Stimulated activated CD4-positive, alpha-beta T cell treated with anti-CD3 and anti-CD28 coated beads, Interleukin-4, amount 100 ng/mL, for 48 hours (primary cell): ENCODE measurements around the gene EHMT1.
A peak's percentile ranks its signal among the peaks of the same experiment; 100 is the strongest.
"Not testable (repeated sequence)": the region's sequence is repeated elsewhere in the genome, so short reads cannot be mapped to it uniquely, and the experiment has no call there.

Source experiments
- DNase-seq, 2 donors: peaks; one replicate each; pipeline ENCODE4 v3.0.0-alpha.2; 2020; ENCODE audit warnings: low read depth in 2 of 2

EHMT1 gene

DNA sequence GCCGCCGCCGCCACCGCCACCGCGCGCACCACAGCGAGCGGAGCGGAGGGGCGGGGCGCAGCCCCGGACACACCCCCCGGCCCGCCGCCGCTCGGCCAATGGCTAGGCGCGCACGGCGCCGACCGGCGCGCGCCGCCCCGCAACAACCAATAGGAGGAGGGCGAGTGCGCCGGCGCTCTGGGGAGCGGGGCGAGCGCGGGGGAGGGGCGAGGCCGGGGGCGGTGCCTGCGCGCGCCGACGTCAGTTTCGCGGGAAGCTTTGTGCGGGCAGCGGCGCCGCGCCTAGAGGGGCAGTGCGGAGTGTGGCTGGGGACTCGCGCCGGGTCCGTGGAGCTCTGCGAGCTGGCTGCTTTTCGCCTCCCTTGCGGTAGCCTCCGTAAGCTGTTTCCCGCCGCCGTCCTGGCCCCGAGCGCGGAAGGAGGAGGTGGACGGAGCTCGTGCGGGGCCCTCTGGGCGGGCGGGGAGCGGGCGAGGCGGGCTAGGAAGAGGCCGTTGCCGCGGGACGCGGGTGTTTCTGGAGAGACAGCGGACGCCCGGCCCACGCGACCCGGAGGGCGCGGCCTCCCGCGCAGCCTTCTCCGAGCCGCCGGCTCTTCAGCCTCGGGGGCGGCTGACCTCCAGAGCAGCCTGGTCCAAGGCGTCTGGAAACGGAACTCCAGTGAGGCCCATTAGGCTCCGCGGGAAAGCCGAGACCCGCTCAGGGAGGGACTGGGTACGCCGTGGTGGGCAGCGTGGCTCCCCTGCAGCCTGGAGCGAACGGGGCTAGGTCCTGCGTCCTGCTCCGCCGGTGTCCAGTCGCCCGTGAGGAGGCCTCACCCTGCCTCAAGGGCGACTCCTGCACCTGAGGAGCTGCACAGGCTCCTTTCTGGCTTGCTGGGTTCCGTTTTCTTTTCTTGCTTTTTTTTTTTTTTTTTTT lies 28.1 kb upstream of the EHMT1 start, which contains the start of gene ZMYND19:
TSS of gene ZMYND19 (minus strand) at position 44 of the 915 bp plus-strand sequence. CDS start 249 bp downstream, outside the sequence.
- peak; percentile 83 to 88 for DNase-seq

DNA sequence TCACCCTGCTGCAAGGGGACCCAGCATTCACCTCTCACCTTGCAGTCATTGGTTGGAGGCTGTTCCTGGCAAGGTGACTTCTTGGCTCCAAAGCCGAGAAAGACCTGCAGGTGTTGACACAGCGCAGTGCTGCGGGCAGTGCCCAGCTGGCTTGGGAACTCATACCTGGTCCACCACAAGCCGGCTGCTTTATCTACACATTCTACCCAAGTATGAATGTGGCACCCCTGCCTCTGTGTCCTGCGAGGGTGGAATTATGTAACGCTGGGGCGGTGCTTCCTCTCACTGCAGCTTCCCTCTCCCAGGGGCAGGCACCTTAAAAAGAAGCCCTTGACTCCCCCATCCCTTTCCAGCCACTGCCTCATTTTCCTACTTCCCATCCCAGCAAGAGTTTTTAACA lies 26.0 kb upstream of the EHMT1 start:
- DNase-seq = no peak

DNA sequence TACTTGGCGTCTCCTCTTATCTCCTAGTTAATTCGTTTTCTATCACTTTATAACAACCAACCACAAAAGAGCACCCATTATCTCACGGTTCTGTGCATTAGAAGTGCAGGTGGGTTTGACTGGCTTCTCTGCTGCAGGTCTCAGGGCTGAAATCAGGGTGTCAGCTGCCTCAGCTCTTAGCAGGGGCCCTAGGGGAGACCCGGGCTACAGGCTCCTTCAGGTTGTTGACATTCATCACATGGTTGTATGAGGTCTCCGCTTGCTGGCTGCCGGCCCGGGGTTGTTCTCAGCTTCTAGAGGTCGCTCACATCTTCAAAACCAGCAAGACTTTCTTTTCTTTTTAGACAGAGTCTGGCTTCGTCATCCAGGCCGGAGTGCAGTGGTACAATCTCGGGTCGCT lies 25.6 kb upstream of the EHMT1 start:
- no peak for DNase-seq

DNA sequence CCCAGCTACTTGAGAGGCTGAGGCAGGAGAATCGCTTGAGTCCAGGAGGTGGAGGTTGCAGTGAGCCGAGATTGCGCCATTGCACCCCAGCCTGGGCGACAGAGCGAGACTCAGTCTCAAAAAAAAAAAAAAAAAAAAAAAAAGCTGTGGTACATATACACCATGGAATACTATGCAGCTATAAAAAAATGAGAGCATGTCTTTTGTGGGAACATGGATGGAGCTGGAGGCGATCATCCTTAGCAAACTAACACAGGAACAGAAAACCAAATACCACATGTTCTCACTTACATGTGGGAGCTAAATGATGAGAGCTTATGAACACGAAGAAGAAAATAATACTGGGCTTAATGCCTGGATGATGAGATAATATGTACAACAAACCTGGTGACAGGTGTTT lies 22.2 kb upstream of the EHMT1 start:
- DNase-seq = not testable (repeated sequence)

DNA sequence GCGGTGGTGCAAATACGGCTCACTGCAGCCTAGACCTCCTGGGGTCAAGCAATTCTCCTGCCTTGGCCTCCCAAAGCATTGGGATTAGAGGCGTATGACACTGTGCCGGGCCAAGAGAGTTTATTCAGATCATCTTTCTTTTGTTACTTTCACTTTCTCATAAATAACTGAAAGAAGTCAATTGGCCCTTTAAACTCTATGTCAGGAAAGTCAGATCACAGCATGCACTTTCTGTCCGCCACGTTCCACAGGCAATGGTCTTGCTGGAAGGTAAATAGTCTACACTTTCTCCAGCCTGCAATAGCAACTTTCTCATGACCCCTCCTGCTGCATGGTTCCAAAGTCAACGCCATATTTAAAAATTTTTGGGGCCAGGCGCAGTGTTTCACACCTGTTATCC lies 19.9 kb upstream of the EHMT1 start:
- no peak for DNase-seq

DNA sequence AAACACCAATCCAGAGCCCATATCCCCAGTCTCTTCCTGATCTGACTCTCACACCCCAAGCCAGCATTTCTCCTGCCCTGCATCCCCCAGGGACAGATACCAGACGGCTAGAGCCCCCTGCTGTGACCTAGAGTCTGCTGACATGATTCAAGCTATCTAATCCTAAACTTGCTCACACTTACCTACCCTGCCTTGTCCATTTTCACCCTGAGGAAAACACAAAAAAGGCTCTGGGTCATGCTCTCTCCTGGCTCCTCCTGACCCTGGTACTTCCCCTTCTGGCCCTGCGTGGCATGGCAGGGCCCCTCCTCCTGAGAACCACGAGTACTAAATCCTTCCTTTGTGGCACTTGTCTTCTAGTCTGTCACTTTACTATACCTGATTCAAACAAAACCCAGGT lies 16.1 kb upstream of the EHMT1 start:
- DNase-seq = no peak

DNA sequence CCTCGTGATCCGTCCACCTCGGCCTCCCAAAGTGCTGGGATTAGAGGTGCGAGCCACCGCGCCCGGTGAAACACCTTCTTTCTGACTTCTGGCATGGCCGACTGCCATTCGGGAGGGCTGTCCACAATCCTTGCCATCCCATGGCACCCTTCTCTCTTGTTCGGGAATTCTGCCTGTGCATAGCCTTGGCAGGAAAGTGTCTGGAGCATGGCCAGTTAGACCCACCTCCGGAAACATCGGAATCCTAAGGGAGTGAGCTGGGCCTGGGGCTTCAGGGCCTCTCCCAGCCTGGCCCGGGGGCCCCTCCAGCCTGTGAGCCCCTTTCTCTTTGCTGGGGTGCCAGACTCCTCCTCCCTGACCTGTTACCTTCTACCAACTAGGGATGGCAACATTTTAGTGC lies 14.9 kb upstream of the EHMT1 start:
- DNase-seq = no peak

DNA sequence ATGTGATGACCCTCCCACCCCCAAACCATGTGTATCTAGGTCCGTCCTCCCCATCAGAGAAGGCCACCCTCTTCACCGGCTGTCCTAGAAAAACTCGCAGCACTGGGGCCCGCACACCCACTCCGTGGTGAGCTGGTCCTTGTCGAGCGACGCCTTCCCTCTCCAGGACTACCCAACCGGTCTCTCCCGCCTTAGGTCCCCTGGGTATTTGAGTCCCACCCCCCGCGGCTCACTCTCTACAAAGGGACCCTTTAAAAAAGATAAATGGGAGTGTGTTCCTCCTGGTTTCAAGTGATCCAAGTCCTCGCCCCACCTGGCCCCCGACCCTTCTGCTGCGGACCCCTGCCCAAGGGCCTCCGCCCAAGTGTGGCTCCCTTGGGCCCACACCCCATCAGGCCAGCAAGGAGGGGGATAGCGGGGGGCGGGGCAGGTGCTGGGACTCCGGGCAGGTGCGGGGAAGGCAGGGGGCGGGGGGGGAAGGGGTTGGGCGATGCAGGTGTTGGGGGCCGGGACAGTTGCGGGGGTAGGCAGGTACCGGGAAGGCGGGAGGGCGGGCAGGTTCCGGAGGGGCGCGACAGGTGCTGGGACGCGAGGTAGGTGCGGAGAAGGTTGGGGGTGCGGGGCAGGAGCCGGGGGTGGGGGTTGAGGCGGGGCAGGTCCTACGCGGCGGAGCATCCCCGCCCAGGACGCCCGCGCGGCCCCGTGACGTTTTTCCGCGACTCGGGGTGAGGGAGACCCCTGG lies 14.3 kb upstream of the EHMT1 start:
- no peak for DNase-seq

DNA sequence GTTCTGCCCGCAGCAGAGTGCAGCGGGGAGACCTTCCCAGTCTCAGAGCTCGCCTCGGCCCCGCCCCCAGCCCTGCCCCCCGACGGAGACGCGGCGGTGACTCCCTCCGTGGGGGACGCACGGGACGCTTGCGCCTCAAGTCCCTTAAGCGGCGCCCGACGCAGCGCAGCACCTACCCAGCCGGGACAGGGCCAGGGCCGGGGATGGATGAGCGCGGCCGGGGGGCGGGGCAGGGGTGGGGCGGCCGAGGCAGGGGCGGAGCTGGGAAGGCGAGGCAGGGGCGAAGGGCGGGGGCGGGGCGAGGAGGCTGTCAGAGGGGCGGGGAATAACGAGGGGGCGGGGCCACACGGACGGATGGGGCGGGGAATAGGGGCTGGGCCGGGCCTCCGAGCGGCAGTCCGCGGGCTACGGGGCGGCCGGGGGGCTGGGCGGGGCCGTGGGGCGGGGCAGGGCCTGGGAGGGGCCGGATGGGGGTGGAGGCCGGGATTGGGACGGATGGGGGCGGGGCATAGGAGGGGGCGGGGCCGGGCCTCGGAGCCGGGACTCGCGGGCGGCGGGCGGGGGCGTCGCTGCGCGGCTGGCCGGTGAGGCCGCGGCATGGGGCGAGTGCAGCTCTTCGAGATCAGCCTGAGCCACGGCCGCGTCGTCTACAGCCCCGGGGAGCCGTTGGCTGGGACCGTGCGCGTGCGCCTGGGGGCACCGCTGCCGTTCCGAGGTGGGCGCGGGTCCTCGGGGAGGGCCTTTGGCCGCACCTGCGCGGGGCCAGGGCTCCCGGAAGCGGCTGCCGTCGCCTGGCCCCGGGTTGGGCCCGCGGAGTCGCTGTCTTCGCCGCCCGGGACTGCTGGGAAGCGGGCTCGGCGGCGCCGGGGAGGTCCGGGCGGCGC lies 13.4 kb upstream of the EHMT1 start, which contains the start of gene ARRDC1:
TSS of gene ARRDC1 (plus strand) at position 566 of the 884 bp plus-strand sequence. CDS start at position 598, 32 bp downstream.
- peak; percentile 88 to 94 for DNase-seq

DNA sequence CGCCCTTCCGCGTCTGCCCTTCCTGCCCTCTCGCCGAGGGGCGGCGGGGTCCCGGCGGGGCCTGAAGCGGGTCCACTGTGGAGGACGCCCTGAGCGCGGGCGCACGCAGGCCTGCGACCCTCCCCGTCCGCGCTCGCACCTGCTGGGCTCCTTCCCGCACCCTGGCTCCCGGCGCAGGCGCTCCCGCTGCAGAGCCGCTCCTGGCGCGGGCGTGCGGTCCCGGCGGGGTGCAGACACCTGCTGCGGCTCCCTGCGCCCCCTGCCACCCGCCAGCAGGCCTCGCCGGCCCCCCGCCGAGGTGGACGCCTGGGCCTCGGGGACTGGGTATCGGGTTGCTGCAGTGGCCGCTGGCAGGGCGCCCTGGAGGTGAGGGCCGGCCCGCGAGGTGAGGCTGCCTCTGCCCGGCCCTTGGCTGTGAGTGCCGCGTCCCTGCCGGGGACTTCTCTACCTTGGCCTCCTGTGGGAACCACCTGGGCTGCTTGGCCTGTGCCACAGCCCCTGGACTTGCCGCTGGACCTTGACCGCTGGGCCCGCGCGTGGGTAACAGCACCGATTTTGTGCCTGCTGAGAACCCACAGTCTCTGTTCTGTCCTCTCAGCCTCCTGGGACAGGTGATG lies 12.7 kb upstream of the EHMT1 start:
- no peak for DNase-seq

DNA sequence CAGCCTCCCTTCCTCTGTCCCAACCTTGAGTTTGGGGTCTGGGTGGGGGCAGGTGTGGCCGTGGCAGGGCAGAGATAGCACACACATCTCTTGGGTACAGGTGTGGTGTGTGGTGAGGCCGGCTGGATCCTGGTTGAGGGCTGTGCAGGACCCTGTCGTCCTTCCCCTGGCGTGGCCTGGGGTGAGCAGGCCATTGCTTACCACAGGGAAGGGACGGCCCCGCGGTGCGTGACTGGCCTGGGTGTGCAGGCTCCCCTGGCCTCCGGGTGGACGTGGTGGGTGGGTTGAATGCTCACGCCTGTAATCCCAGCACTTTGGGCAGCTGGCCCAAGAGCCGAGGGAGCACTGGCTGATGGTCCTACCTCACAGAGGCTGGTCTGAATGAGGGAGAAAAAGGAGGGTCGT lies 12.1 kb upstream of the EHMT1 start:
- DNase-seq = no peak

DNA sequence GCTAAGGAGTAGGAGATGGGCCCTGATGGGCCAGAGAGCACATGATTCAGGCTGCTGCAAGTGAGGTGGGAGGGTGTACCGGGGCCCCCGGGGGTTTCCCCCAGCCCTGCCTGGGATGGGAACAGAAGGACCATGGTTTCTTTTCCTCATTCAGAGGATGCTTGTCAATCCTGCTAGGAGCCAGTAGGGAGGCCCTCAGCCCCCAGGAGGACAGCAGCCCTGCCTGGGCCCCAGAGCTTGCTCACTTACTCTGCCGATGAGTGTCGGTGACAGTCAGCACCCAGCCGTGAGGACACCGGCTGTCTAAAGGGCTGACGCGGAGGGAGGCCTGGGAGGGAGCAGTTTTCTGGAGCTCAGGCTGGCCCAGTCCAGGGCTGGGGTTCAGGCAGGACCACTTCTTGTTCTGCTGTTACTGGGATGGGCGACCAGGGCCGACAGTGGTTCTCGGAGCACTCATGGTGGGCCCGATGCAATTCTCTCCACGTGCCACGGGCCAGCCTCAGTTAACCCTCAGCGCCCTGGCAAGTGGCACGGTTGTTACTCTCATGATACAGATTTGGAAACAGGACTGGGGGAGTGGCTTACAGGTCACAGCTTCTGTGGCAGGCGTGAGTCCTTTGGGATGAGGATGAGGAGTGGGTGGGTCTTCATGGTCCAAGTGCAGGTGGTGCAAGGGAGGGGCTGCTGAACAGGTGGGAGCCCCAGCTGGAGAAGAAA lies 11.5 kb upstream of the EHMT1 start:
- no peak for DNase-seq

DNA sequence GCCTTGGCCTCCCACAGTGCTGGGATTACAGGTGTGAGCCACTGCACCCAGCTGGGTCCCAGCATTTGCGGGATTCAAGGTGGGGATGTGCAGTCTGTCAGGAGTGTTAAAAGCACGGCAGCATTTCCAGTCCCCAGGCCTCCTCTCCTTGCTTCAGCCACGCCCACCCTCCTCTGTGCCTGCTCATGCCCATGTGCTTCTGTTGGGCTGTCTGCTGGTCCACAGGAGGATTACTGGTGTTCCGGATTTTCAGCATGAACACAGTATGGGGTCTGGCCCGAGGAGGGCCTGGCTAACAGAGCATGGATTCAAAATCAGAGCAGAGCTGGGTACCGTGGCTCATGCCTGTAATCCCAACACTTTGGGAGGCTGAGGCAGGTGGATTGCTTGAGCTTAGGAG lies 7.9 kb upstream of the EHMT1 start:
- DNase-seq = no peak

DNA sequence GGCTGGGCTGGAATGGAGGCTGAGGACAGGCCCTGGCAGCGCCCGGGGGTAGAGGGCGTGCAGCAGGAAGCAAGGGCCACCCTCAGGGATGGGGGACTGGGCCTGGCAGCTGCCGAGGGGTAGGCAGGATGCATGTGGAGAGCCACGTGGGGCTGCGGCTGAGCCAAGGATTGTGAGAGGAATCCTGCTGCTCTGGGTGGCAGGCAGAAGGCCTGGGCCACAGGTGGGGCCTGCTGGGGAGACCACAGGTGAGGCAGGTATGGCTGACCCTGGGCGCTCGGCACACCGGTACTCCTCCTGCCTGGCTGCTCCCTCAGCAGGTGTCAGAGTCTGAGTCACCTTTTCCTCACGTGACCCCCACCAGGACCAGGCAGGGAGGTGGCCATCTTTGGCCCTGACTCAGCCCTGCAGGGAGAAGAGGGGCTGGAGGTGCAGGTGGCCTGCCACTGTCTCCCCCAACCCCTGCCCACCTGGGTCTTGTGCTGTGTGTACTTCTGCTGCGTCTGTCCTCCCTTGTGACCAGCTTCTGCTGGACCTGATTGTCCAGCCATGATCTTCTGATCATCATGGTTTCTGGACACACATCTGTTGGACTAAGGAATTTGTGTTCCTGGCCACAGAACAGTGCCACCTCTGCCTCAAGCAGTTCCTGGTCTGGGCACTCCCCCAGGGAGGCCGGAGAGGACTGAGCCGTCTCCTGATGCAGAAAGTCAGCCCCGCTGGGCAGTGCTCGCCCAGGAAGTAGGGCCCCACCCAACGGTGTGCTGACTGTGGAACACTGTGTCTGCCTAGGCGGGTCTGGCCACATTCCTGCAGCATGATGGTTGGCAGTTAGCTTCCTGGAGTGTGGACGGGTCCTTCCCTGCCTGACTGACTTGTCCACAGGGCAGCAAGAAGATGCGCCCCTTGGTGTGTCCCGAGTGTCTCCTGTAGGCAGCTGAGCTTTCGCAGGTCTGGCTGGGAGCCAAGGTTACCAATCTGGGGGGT lies 6.9 kb upstream of the EHMT1 start:
- no peak for DNase-seq

DNA sequence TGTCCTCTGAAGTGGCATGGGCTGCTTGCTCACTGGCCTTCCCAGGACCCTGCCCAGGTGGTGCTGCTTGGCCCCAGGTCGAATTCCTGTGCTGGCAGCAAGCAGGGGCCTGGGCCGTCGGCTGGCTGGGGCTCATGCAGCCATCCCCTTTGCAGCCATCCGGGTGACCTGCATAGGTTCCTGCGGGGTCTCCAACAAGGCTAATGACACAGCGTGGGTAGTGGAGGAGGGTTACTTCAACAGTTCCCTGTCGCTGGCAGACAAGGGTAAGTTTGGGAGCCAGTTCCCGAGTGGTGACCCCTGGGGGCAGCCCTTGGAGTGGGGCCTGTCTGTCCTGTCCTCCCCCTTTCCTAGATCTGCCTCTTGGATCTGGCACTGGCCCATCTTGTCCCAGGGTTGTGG lies 6.1 kb upstream of the EHMT1 start:
- no peak for DNase-seq

DNA sequence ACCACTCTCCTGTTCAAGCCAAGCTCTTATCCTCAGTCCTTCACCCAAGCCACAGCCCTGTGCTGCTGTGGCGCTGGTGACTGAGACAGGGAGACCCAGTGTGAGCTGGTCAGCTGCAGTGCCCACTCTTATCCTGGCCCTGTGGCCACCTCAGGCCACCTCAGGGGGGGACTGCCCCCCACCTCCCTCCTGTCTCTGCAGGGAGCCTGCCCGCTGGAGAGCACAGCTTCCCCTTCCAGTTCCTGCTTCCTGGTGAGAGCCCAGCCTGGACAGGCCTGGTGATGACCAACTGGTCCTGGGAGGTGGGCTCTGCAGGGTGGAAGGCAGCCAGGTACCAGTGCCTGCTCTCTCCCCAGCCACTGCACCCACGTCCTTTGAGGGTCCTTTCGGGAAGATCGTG lies 5.5 kb upstream of the EHMT1 start:
- DNase-seq = no peak

DNA sequence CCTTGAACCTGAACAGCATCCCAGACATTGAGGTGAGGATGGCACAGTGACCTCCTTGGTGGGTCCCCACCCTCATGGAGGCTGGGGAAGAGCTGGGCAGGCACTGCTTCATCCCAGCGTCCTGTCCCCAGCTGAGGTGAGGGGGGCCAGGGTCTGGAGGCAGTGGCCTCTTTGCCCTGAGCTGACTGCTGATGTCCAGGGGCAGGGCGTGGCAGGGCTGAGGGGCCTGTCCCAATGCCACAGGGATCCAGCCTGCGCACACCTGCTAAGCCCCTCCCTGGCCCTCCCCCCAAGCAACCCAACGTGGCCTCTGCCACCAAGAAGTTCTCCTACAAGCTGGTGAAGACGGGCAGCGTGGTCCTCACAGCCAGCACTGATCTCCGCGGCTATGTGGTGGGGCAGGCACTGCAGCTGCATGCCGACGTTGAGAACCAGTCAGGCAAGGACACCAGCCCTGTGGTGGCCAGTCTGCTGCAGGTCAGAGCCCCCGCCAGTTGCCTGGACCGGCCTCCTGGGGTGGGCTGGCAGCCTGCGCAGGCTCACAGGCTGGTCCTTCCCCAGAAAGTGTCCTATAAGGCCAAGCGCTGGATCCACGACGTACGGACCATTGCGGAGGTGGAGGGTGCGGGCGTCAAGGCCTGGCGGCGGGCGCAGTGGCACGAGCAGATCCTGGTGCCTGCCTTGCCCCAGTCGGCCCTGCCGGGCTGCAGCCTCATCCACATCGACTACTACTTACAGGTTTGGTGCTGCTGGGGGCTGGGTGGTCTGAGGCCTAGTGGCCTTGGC lies 4.9 kb upstream of the EHMT1 start:
- no peak for DNase-seq

DNA sequence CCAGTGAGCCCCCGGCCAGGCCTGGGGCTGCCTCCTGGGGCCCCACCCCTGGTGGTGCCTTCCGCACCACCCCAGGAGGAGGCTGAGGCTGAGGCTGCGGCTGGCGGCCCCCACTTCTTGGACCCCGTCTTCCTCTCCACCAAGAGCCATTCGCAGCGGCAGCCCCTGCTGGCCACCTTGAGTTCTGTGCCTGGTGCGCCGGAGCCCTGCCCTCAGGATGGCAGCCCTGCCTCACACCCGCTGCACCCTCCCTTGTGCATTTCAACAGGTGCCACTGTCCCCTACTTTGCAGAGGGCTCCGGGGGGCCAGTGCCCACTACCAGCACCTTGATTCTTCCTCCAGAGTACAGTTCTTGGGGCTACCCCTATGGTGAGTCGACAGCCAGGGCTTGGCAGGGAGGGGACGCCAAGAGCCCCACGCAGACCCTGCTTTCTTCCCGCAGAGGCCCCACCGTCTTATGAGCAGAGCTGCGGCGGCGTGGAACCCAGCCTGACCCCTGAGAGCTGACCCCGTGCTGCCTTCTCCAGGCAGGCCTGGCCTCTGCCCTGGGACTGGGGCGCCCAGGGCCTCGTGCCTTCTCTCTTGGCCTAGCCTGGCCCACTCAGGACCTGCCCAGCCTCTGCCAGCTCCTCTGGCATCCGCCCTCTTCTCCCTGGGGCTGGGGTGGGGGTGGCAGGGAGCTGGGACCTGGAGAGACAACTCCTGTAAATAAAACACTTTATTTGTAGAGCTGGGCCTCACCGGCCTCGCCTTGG lies 4.0 kb upstream of the EHMT1 start:
- DNase-seq = no peak
